Spleen (tissue), 7 donors: Measurements from ENCODE around the gene GDF2.

ENCODE experiments used
- CTCF ChIP-seq, 11 experiments: fragments of 200-600 bp in 7 of 11; fragments of 450-650 bp in 4 of 11; sonication (generic) in 4 of 11; IDR thresholded peaks in 8 of 11; conservative IDR thresholded peaks in 3 of 11; 1 replicate in 7 of 11; 2 replicates in 4 of 11; pipeline versions ENCODE4 v1.4.0 to v1.8.0; 2016 to 2021; ENCODE audit warnings: antibody characterized with exemption in 11 of 11, inconsistent platforms in 4 of 11, mild to moderate bottlenecking in 1 of 11
- POLR2A ChIP-seq, 3 donors: fragments of 450-650 bp; IDR thresholded peaks; one replicate each; pipeline ENCODE4 v1.5.1; 2017; ENCODE audit warnings: antibody characterized with exemption in 3 of 3, mild to moderate bottlenecking in 1 of 3
- donor health status: DM: no; HTN: no; CAD: no; lungs with moderate emphysema.
- donor health status: DM: no; HTN: no; CAD: no.
- donor health status: DM: no; HTN: no; CAD: no.

- TF ChIP-seq CTCF (IDR thresholded peaks at IDR 0.05 in 8 of 11, conservative IDR thresholded peaks at IDR 0.05 in 3 of 11), result no peak
- no peak for TF ChIP-seq POLR2A (IDR thresholded peaks at IDR 0.05)
These were observed 44.1 kb upstream of the GDF2 start for GRCh38 chr10:47278152-47278473.
